DND-41 (cell line): ENCODE data around the gene CLCNKB.

Source experiments
- ATAC-seq: fragments of 200-7000 bp; cut with Tn5 transposase; 3 replicates; pipeline ENCODE4 v1.9.1; 2021; ENCODE audit warnings: low read depth; ENCODE audit not compliant: insufficient read depth
- DNase-seq: peaks from one replicate; pipeline ENCODE4 v3.0.0-alpha.2; 2020
- H2AFZ ChIP-seq: 2 replicates; pipeline ENCODE4 v1.6.0; 2012; ENCODE audit warnings: low read depth, low read length
- H3K27ac ChIP-seq: 2 replicates; pipeline ENCODE4 v1.5.1; 2012; ENCODE audit warnings: low read length, inconsistent platforms
- H3K27me3 ChIP-seq: fragments of 200-600 bp; sonication (generic); 2 replicates; pipeline ENCODE4 v1.6.0; 2012; ENCODE audit warnings: low read length, mild to moderate bottlenecking, inconsistent platforms; ENCODE audit not compliant: insufficient read depth, poor library complexity
- H3K36me3 ChIP-seq: 2 replicates; pipeline ENCODE4 v1.5.1; 2012; ENCODE audit warnings: low read length, inconsistent platforms; ENCODE audit not compliant: insufficient read depth
- H3K4me1 ChIP-seq: 2 replicates; pipeline ENCODE4 v1.5.1; 2012; ENCODE audit warnings: mild to moderate bottlenecking, low read length; ENCODE audit not compliant: insufficient read depth
- H3K4me2 ChIP-seq: 2 replicates; pipeline ENCODE4 v1.6.0; 2012; ENCODE audit warnings: mild to moderate bottlenecking, moderate library complexity, low read length, inconsistent platforms; ENCODE audit not compliant: insufficient read depth
- H3K4me3 ChIP-seq, 2 experiments: fragments of 200-600 bp in 1 of 2; shearing (Covaris generic) in 1 of 2; 2 replicates each; pipeline ENCODE4 v1.5.1; 2012 to 2016; ENCODE audit warnings: inconsistent platforms in 2 of 2, low read length in 2 of 2, mild to moderate bottlenecking in 2 of 2, low read depth in 1 of 2, moderate library complexity in 1 of 2
- H3K79me2 ChIP-seq: 2 replicates; pipeline ENCODE4 v1.6.0; 2012; ENCODE audit warnings: low read length, inconsistent platforms; ENCODE audit not compliant: insufficient read depth
- H3K9ac ChIP-seq: 2 replicates; pipeline ENCODE4 v1.6.0; 2012; ENCODE audit warnings: low read depth, mild to moderate bottlenecking, inconsistent platforms, low read length, moderate library complexity
- H3K9me3 ChIP-seq: 2 replicates; pipeline ENCODE4 v1.5.1; 2012; ENCODE audit warnings: low read length, moderate library complexity, mild to moderate bottlenecking, inconsistent platforms; ENCODE audit not compliant: insufficient read depth, severe bottlenecking
- H4K20me1 ChIP-seq: 2 replicates; pipeline ENCODE4 v1.6.0; 2012; ENCODE audit warnings: low read length; ENCODE audit not compliant: insufficient read depth
- EZH2 ChIP-seq: IDR thresholded peaks from 3 replicates; pipeline ENCODE4 v1.6.1; 2012; ENCODE audit warnings: borderline replicate concordance, low read depth, mild to moderate bottlenecking, moderate library complexity, low read length, inconsistent platforms; ENCODE audit not compliant: severe bottlenecking
- TF ChIP-seq, protein P1 (sequence below): IDR thresholded peaks from 2 replicates; pipeline ENCODE4 v1.5.1; 2012; ENCODE audit warnings: borderline replicate concordance, low read length, moderate library complexity, mild to moderate bottlenecking; ENCODE audit not compliant: poor library complexity, severe bottlenecking; ENCODE audit errors: extremely low read depth

Gene CLCNKB

DNA sequence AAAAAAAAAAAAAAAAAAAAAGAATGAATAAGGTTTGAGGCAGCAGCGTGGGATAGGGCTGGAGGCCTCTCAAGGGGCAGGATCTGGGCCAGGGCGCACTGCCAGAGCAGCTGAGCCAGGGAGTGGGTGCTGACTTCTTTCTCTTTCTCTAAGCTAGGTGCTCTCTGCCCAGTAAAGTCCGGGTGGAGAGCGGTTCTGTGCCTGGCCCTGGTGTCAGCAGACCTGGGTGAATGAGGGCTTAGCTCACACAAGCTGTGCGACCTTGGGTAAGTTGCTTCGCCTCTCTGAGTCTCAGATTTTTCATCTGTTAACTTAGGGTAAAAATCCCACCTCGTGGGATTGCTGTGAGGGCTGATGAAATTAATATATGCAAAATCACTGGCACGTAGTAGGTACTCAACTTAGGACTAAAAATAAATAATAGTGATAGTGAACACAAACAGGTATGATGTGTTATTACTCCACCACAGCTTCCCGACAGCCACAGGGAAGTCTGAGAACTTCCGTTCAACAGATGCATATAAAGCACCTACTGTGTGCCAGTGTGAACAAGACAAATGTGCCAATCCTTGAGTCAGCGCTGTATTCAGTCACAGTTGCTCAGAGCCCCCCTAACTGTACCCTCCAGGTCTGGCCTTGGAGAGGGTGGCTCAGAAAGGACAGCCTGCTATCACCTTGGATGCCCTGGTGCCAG lies 31.9 kb downstream of the CLCNKB start:
- Histone ChIP-seq H3K4me1 (peaks cover 6% of the 10 kb centered on the region), H3K4me2 (no peak overlapping the region), H3K27me3 (no peaks in the 10 kb centered on the region), H3K9me3 (no peaks in the 10 kb centered on the region), H3K36me3 (no peaks in the 10 kb centered on the region), H2AFZ (no peak overlapping the region), H3K79me2 (no peaks in the 10 kb centered on the region), H3K4me3 (no peak overlapping the region), H3K27ac (no peak overlapping the region), H4K20me1 (no peaks in the 10 kb centered on the region; the same call in 1 of the 2 replicates), H3K9ac (no peak overlapping the region)
- no peak for TF ChIP-seq EZH2
- TF ChIP-seq, protein P1, sequence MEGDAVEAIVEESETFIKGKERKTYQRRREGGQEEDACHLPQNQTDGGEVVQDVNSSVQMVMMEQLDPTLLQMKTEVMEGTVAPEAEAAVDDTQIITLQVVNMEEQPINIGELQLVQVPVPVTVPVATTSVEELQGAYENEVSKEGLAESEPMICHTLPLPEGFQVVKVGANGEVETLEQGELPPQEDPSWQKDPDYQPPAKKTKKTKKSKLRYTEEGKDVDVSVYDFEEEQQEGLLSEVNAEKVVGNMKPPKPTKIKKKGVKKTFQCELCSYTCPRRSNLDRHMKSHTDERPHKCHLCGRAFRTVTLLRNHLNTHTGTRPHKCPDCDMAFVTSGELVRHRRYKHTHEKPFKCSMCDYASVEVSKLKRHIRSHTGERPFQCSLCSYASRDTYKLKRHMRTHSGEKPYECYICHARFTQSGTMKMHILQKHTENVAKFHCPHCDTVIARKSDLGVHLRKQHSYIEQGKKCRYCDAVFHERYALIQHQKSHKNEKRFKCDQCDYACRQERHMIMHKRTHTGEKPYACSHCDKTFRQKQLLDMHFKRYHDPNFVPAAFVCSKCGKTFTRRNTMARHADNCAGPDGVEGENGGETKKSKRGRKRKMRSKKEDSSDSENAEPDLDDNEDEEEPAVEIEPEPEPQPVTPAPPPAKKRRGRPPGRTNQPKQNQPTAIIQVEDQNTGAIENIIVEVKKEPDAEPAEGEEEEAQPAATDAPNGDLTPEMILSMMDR = no peak
- DNase-seq = no peak
- no peak for ATAC-seq

DNA sequence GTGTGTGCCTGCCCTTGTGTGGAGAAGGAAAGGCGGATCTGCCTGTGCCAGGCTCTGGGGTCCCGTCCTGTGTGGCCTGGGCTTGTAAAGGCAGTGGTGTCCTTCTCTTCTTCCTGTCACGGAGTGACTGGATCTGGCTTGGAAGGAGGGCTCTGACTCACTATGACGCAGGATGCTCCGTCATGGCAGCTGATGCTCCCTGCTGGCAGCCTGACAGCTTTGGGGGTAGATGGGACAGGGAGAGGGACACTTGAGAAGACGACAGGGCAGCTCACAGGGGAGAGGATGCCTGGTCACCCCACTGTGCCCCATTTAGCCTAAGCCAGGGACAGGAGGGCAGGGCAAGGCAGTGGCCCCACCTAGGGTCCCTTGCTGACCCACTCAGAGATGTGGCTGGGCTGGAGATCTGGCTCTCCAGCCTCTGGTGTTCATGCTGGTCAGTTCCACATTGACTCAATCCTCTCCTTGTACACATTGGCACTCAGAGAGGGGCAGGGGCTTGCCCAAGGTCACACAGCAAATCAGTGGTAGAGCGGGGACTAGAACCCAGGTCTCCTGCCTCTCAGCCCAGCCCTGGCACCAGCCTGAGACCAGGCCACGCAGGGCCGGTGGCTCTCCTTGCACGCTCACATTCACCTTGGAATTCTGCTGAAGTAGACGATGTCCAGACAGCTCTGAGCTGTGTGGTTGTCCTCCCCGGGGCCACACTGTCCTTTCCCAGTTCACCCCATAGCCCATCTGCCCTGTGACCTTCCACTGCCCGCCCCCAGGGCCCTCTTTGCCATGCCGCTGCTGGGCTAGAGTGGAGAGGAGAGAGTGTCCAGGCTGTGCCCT lies 32.7 kb downstream of the CLCNKB start:
- peaks cover 6% of the 10 kb centered on the region for H3K4me1 ChIP-seq
- ATAC-seq = no peak
- no peak for DNase-seq
- H3K27ac ChIP-seq = no peak overlapping the region
- no peak overlapping the region for H3K4me3 ChIP-seq
- no peak for TF ChIP-seq EZH2
- TF ChIP-seq, protein P1 = no peak
- no peaks in the 10 kb centered on the region for H3K9me3 ChIP-seq
- H3K4me2 ChIP-seq = no peak overlapping the region
- no peaks in the 10 kb centered on the region for H3K79me2 ChIP-seq
- H4K20me1 ChIP-seq = no peaks in the 10 kb centered on the region
- H2AFZ ChIP-seq = no peak overlapping the region
- no peaks in the 10 kb centered on the region for H3K27me3 ChIP-seq
- H3K9ac ChIP-seq = no peak overlapping the region
- H3K36me3 ChIP-seq = no peaks in the 10 kb centered on the region

DNA sequence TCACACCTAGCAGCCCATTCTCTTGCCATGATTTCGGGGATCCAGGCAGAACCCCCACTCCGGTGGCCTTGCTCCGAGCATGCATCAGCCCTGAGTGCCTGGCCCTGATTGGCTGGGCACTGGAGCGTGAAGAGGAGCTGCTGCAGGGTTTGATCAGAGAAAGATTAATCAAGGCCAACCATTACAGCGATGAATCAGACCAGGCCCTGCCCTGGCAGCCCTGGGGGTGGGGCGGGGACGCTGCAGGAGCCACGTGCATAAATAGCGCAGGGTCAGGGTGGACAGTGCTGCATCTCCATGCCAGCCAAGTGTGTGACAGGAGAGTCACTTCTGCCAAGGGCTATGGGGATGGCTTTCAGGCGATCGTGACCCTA lies 33.3 kb downstream of the CLCNKB start:
- ATAC-seq = no peak
- H3K27me3 ChIP-seq = no peaks in the 10 kb centered on the region
- no peaks in the 10 kb centered on the region for H3K9me3 ChIP-seq
- no peak overlapping the region for H3K27ac ChIP-seq
- no peak overlapping the region for H3K9ac ChIP-seq
- H3K79me2 ChIP-seq = no peaks in the 10 kb centered on the region
- H3K36me3 ChIP-seq = no peaks in the 10 kb centered on the region
- H3K4me2 ChIP-seq = no peak overlapping the region
- no peak overlapping the region for H3K4me3 ChIP-seq
- DNase-seq = no peak
- peaks cover 6% of the 10 kb centered on the region for H3K4me1 ChIP-seq
- H2AFZ ChIP-seq = no peak overlapping the region
- TF ChIP-seq EZH2 = no peak
- TF ChIP-seq, protein P1 = no peak
- 0 out of 2 replicates have a peak, but pooled peaks cover 1% of the 10 kb centered on the region for H4K20me1 ChIP-seq
